NCI-H510A treated with DMSO at 0.1 percent for 48 hours (cell line): Measurements from ENCODE around the gene GREM1.

Experiments used
- DNase-seq: peaks from one replicate; lab custom pipeline; 2025; lab: John Stamatoyannopoulos, UW

Gene GREM1

DNA sequence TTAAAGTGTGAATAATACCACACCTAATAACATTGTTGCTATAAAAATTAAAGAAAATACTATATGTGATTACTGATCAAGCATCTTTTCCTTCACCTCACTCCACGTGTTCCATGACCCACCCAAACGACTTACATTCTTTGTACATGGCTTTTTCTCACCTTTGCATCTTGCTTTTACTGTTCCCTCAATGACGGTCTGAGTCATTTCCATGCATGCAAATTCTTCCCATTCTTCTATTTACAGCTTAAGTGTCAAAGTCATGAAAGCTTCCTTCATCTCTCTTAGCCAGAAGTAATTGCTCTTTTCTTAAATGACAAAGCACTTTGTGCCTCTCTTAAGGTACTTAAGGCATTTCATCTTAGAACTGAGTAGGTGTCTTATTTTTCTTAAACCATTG is 64.0 kb downstream of the GREM1 start:
- DNase-seq: no peak

DNA sequence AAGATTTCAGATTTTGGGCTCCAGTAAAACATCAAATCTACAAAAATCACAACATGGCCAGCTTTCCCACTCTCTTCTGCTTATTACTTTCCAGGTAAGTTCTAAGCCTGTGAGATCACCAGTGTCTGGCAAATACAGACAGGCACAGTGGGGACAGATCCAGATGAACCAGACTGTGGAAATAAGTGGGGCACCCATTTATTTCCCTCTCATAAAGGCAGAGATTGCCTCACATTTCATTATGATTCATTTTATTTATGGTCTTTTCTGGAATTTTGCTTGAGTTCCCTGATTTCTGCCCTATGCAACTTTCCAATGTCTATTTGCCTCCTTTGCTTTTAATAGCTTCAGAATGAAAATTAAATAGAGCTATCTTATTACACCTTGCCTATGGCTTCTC is 66.8 kb downstream of the GREM1 start:
- DNase-seq: no peak

DNA sequence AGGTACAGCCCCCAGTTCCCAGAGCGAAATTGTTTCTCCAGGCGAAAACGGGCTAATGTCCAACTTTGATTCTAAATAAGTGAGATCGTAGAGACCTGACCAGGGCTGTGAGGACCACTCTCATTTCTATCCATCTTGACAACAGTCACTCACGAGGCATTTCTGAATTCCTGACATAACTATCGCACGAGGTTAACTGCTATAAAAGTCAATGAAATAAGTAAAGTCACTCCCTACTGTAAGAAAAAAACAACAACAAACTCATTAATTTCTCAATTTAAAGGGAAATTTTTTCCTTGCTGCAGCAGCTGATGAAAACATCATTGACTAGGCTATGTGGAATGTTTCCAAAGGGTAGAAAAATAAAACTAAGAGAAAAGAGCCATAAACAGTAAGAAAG is 69.1 kb downstream of the GREM1 start:
- DNase-seq: no peak

DNA sequence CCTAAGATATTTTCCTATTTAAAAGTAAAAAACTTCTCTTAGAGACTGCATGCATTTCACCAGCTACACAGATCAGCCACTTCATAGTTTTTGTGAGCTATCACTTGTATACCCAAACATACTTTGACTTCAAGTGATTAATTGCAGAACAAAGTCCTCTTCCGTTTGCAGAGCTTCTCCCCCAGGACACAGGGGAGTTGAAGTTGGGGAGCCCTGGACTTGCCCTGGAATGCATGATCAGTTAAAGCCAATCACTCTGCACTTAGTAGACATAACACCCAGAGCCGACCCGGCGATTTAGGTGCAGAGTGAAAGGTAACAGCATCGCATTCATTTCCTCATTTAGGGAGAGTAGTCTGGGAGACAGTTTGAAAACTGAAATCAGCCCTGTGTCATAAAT is 70.1 kb downstream of the GREM1 start:
- DNase-seq: no peak

DNA sequence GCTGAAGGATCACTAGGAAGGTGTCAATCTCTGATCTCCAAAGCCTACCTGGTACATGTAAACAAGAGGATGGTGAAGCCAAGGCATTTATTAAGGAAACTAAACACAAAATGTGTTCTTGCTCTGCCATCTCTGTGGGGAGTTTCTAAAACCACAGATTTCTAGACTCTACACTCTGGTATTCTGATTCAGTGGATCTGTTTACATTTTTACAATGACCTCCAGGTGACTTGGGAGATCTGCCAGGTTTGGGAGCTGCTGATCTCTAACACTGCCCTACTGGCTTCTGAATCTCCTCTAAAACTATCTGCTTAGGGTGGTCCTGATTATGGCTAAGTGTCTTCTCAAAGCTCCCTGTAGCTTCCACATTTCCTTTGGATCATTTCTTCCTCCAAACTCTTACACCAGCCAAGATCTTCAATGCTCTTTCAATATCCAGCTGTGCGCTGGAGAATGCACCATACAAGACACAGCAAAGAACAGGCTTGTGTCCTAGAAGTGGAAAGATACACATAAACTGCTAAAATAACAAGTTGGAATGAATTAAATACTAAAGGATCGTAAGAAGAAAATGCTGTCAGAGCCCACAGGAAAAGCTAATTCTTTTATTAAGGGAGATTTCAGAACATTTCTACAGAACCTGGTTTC is 72.7 kb downstream of the GREM1 start:
- no peak for DNase-seq

DNA sequence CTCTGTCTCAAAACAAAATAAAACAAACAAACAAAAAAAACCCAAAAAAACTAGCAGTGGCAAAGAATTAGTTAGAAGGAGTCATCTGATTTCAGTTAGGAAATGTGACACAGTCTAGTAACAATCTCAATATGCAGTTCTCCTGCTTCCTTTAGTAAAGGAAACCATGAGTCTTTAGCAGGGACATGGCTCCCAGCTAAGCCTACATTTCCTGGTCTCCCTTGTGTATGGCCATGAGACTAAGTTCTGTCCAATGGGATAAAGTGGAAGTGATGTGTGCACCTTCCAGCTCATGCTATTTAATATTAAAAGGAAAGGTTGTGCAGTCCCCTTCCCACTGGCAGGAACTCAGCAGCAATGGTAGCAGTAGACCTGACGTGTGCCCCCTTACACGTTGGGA is 74.6 kb downstream of the GREM1 start:
- no peak for DNase-seq
